ENCODE results near the gene ST6GALNAC4.

DNA sequence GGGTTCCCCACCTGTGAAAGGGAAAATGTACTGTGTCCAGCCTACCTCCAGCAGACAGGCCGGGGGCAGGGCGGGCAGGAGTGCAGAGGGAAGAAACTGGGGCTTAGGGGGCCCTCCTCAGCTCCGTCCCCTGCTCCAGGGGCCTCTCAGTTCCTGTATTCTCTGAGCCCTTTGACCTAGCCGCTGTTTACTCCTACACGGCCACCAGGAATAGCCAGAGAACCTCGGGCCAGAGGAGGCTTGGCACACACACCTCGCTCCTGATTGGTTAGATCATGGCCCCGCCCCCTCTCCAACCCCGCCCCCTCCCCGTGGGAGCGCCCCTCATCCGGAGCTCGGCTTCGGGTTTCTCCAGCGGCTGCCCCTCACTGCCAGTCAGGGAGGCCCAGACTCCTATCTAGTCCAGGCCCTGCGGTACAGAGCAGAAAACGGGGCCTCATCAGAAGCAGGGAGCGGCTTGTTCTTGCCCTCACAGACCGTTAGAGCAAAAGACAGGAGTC lies 19.6 kb downstream of the ST6GALNAC4 start:
- TF ChIP-seq, protein P1, sequence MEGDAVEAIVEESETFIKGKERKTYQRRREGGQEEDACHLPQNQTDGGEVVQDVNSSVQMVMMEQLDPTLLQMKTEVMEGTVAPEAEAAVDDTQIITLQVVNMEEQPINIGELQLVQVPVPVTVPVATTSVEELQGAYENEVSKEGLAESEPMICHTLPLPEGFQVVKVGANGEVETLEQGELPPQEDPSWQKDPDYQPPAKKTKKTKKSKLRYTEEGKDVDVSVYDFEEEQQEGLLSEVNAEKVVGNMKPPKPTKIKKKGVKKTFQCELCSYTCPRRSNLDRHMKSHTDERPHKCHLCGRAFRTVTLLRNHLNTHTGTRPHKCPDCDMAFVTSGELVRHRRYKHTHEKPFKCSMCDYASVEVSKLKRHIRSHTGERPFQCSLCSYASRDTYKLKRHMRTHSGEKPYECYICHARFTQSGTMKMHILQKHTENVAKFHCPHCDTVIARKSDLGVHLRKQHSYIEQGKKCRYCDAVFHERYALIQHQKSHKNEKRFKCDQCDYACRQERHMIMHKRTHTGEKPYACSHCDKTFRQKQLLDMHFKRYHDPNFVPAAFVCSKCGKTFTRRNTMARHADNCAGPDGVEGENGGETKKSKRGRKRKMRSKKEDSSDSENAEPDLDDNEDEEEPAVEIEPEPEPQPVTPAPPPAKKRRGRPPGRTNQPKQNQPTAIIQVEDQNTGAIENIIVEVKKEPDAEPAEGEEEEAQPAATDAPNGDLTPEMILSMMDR (IDR thresholded peaks at IDR 0.05; ENCODE audit: low read depth, low read length, poor library complexity, severe bottlenecking) = no peak
- no peak for TF ChIP-seq EZH2phosphoT487 (IDR thresholded peaks at IDR 0.05; ENCODE audit: borderline replicate concordance, low read length)

All from DOHH2 (cell line).